Activated CD4-positive, alpha-beta T cell treated with anti-CD3 and anti-CD28 coated beads, Interleukin-10, Interleukin-2, amounts not matched to agents 100 ng/mL and 50 ng/mL, durations not matched to agents 16 hours and 8 hours (primary cell): Measurements from ENCODE around the gene ZDHHC14.
A peak's percentile ranks its signal among the peaks of the same experiment; 100 is the strongest.

Source experiments
- DNase-seq: peaks from one replicate; pipeline ENCODE4 v3.0.0-alpha.2; 2020

Gene ZDHHC14

DNA sequence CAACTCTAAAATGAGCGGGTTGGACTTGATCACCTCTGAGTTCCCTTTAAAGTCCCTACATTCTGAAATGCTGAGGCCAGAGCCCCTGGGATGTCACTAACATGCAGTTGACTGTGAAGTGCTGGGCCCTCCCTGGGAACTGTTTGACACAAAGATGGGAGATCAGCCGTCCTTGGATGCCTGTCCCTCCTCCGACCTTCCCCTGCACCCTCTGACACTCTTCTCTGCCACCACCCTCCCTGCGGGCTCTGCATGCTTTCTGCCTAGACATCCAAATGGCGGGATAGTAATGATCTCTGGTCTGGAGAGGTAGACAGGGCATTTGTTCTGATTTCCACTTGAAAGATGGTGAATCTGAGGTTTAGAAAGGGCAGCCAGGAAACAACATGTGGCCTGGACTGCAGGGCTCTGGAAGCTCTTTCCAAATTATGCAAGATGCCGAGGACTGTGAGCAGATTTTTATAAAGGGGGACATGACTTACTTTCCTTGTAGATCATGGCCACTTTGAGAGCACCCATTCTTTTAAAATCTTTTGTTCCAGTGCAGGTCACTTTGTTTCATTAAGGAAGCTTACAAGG is 113.2 kb downstream of the ZDHHC14 start:
- no peak for DNase-seq

DNA sequence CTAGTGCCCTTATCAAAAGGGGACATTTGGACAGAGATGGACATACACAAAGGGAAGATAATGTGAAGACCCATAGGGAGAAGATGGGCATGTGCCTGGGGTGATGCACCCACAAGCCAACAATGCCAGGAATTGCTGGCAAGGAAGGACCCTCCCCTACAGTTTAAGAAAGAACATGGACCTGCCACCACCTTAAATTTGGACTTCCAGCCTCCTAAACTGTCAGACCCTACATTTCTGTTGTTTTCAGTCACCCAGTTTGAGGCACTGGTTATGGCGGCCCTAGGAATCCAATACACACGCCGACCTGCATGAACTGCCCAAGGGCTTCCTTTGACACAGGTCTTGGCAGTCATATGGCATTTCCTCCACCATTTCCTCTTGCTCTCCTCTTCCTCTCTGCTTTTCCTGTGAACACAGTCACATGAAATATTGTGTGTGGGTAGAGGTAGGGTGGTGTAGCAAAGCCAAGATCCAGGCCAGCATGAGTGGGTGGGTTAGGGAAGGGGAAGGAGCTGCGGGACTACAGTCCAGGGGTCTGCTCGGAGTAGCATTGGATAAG is 115.6 kb downstream of the ZDHHC14 start:
- DNase-seq, result no peak

DNA sequence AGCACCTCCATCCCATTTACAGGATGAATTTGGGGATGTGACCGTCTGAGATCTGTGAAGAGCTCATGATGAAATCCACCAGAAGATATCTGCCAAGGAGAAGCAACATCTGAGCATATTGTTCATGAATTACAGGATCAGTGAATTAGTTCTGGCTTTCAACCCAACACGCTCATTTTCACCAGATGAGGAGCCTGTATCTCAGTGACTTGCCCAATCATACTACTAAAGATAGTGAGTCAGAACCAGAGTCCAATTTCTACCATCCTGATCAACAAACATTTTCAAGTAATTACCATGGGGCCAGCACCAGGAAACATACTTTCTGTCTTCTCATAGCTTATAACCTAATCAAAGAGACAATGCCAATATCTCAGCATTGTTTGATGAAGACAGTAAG is 116.6 kb downstream of the ZDHHC14 start:
- DNase-seq, result peak; percentile 46

- DNase-seq, result peak; percentile 9
Measured at GRCh38 chr6:157498817-157499216, 117.8 kb downstream of the ZDHHC14 start.

DNA sequence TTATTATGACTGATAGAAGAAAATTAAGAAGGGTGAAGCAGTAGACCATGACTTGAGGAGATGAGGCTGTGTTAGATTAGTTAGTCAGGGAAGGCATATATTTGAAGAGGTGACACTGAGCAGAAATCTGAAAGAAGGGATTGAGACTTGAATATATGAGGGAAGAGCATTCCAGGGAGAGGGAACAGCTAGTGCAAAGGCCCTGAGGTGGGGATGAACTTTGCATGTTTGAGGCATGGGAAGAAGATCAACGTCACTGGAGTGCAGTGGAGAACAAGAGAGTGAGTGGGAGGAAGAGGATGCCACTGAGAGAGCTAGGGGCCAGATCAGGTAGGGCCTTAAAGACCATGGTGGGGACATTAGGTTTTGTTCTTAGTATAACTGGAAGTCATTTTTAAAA is 119.0 kb downstream of the ZDHHC14 start:
- no peak for DNase-seq

DNA sequence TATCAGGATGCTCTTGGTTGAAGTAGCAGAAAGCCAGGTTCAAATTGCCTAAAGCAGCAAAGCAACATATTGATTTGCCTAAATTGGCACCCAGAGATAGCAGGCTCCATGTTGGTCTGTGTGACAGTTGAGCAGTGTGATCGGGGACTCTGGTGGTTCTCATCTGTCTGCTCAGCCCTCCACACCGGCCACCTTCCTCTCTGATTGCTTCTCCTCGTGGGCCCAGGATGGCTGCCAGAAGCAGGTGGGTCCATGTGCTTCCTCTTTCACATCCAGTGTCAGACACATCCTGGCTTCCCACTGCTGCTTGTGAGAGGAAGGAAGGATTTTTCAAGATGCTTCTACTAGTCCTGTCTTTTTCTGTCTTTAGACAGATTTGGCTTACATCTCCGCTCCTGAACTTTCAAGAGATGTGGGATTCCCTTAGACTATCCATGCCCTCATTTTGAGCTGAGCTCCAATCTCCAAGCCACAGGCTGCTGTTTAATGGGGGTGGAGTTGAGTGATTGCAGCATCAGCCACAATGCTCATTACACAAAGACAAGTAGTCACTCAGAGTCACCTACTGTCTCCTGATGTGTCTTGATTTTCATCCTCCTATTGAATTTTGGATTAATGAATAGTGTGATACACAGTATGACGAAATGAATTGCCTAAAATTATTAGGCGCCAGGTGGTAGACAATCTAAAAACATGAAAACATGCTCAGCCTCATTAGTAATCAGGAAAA is 122.2 kb downstream of the ZDHHC14 start:
- no peak for DNase-seq

DNA sequence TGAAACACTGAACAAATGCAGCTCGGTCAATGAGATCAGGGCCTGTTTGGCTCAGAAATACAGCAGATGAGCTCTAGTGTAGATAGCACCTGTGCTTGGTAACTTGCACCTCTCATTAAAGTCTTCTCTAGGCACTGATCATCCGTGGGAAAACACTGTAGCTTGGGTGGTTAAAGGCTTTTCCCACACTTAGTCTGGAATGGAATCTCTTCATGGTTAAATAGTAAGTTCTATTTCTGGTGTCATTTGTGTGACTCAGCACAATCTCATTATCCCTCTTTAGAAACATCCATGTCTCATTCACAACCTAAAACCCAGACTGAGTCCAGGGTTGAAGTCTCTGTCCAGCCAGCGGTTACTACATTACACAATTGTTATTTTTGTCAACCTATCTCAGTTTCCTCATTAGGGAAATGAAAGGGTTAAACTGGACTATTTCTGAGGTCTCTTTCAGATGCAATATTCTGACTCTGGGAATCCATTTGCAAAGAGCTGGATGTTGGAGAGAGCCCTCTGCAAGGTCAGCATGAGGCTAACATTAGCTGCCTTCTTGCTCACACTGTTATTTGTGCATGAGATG is 125.0 kb downstream of the ZDHHC14 start:
- DNase-seq, result no peak

DNA sequence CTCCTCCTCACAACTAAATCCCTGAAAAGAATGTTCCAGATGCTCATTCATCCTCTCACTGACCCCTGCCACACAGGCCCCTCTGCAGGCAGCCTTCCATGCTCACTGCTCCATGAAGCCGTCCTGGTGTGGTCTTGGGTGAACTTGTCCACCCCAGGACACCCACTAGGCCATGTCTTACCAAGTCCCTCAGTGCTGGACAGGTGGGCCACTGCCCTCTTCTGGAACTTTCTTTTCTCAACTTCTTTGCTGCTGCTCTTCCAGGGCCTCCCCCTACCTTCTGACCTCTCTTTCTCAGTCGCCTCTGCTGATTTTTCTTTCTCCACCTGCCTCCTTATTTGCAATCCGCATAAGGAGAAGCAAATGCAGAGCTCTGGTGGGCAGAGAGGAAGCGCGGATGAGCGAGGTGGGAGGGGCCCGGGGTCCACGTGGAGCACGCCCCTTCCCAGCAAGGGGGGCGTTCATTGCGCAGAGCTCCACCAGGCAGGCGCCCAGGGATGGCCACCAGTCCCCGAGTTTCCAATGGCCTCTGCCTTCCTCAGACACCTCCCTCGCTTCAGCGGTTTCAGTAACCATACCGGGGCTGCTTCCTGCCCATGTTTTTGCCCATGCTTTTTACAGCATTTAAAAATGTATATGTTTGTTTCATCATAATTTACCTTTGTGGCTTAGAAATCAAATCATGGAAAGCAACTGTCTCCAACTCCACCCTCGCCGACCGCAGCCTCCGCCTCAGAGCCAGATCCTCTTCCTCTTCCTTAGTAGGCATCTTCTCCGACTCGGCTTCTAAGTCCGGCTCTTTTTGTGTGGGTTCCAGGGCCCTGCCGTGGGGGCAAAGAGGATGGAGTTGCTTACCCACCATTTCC is 129.6 kb downstream of the ZDHHC14 start:
- peak; percentile 29 for DNase-seq

GRCh38 chr6:157511682-157512381 is 130.8 kb downstream of the ZDHHC14 start:
- DNase-seq, result no peak

- no peak for DNase-seq
Measured at GRCh38 chr6:157512382-157512682, 131.3 kb downstream of the ZDHHC14 start.

DNA sequence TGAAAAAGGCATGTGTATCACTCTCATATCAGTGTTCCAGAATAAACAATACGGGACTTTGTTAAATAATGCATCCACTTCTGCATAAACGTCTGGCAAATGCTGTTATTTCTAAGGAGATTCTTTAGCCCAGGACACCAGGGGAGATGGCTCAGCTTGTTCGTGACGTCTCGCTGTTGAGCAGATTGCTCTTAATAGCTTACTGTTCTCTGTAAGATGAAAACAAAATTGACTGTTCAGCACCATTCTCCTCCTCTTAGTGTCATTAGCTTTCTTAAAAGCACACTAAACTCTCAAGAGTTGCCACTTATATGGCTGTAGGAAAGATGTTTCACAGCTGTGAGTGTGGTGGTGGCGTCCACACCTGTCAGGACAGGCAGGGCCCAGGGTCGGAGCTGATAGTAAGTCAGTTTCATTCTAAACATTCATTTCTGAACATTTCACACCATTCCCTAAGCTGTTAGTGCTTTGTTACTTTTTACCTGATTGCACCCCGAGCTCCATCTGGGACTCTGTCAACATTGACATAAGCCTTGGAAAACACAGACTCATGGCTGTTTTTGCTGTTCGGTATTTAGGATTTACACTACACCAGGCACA is 132.1 kb downstream of the ZDHHC14 start:
- DNase-seq, result no peak

DNA sequence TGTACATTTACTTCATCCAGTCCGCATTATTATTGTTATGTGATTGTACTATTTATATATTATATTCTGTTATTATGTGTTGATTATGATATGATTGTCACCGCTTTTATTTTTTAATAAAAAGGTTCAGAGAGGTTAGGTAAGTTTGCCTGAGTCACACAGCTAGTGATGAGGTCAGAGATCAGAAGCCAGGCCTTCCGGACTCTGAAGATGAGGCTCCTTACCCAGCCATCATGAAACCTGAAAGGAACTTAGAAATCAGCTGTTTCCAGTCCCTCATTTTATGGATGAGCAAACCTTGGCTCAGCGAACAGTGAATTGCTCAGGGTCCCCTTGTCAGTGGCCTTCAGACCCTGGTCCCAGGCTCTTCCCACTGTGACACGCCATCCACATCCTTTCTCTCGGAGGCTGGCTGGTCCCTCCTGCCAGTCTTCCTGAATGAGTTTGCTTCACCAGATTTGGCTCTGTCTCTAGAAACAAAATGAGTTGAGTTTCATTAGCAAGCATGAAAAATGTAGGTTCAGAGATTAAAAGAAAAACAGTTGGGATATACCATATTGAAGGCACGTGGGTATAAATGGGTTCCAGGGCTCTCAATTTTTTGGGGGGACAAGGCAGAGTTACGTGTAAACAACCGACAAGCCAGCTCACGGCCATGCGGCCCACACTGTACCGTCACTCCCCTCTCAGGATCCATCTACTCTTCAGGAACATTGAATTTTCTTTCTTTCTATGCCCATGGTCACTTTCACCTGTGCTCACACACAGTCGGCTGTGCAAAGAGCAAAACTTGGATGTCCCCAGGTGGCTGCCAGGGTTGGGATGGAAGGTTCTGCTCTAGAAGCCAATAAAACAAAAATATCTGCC is 132.9 kb downstream of the ZDHHC14 start:
- no peak for DNase-seq

- DNase-seq, result peak; percentile 45
Measured at GRCh38 chr6:157514659-157515496, 133.9 kb downstream of the ZDHHC14 start.

- DNase-seq, result no peak
Measured at GRCh38 chr6:157516319-157517026, 135.5 kb downstream of the ZDHHC14 start.

- DNase-seq, result no peak
Measured at GRCh38 chr6:157517601-157518359, 136.8 kb downstream of the ZDHHC14 start.

- DNase-seq, result no peak
Measured at GRCh38 chr6:157518397-157519250, 137.6 kb downstream of the ZDHHC14 start.

- no peak for DNase-seq
Measured at GRCh38 chr6:157519255-157520116, 138.5 kb downstream of the ZDHHC14 start.
